GM12892 (cell line): ENCODE measurements around the gene HCLS1.

Experiments used
- DNase-seq: peaks from one replicate; pipeline ENCODE4 v3.0.0; 2011; ENCODE audit not compliant: insufficient read length
- FAIRE-seq: peaks from 2 replicates; lab custom pipeline; 2011; peaks lifted over from hg19 to GRCh38; lab: Jason Lieb, UNC
- POLR2A ChIP-seq: IDR thresholded peaks from 2 replicates; pipeline ENCODE4 v1.6.1; 2011; ENCODE audit warnings: low read depth, low read length, control low read depth
- POLR2AphosphoS5 ChIP-seq: IDR thresholded peaks from 2 replicates; pipeline ENCODE4 v1.6.1; 2011; ENCODE audit warnings: low read depth, low read length, control low read depth
- TAF1 ChIP-seq: IDR thresholded peaks from 2 replicates; pipeline ENCODE4 v1.6.1; 2011; ENCODE audit warnings: low read depth, mild to moderate bottlenecking, control low read depth, low read length, borderline replicate concordance

HCLS1 gene

DNA sequence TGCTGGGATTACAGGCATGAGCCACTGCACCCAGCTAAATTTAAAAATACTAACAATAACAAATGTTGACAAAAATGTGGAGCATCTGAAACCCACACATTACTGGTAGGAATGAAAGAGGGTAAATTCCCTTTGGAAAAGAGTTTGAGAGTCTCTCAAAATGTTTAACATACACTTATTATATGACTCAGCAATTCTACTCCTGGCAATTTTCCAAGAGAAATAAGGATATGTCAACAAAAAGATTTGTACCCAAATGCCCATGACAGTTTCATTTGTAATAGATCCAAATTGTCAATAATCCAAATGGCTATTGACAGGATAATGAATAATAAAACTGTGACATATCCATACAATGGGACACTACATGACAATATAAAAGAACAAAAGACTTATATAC, 9.0 kb downstream of the HCLS1 start:
- TF ChIP-seq TAF1: no peak
- no peak for TF ChIP-seq POLR2AphosphoS5
- FAIRE-seq (no peak), DNase-seq (no peak)

GRCh38 chr3:121649645-121650044, 11.1 kb downstream of the HCLS1 start:
- TF ChIP-seq POLR2A (no peak), POLR2AphosphoS5 (no peak), TAF1 (no peak)
- DNase-seq (no peak), FAIRE-seq (no peak)

DNA sequence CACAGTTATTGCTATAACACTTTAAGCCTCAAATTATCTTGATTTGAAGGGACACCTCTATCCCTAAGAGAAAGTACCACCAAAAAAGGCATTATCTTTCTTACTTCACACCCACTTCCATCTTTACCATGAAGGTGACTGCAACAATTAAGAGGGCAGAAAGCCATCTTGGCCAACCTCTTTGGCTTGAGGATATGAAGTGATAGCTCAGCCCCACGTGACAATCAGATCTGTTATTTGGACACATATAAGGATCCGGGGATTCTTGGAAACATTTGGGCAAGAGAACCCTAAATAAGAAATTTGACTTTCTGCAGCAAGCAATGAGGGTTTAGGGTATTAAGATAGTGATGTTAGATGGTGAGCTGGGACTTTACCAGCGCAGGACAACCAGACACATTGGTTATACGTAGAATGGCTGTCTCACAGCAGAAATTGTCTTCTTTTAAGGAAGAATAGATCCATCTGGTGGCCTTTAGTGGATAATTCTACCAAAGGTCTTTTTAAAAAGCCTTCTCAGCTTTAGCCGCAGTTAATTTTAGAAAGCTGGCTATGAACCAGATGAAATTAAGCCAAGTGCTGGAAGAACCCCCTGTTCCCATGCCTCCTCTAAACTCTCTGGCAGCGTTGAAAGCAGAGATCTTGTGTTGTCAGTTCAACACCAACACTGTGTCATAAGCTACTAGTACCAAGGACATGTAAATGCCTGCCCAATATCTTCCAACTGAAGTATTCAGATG, 12.3 kb downstream of the HCLS1 start:
- no peak for FAIRE-seq
- TF ChIP-seq POLR2AphosphoS5 (no peak), POLR2A (no peak)

DNA sequence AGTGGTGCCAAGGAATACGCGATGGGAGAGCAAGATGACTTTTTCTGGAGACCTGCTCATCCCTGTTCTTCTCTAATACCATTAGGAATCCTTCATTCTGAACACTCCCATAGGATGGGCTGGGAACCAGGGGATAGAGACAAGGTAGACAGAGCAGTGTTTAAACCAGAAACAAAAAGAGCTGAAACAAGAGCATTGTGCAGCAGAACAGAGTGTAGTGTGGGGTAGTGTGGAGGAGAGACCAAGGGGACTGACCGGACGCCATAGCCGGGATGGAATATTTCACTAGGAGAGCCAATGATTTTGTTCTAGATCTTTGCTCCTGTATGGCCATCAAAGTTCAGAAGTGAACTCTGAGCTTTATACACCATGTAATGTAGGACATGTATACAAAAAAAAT, 15.6 kb downstream of the HCLS1 start:
- DNase-seq (no peak), FAIRE-seq (no peak)
- TF ChIP-seq POLR2AphosphoS5 (no peak), TAF1 (no peak), POLR2A (no peak)

More for the DNA sequence above, 12.3 kb downstream of the HCLS1 start:
- no peak for DNase-seq

GRCh38 chr3:121642601-121643314, 17.9 kb downstream of the HCLS1 start:
- no peak for TF ChIP-seq POLR2AphosphoS5
- TF ChIP-seq POLR2A: no peak
- TF ChIP-seq TAF1: no peak
- DNase-seq (no peak), FAIRE-seq (no peak)

- TF ChIP-seq POLR2A (no peak), TAF1 (no peak), POLR2AphosphoS5 (no peak)
- DNase-seq: no peak
- FAIRE-seq: no peak
Observed at GRCh38 chr3:121641127-121641526, 19.6 kb downstream of the HCLS1 start.

DNA sequence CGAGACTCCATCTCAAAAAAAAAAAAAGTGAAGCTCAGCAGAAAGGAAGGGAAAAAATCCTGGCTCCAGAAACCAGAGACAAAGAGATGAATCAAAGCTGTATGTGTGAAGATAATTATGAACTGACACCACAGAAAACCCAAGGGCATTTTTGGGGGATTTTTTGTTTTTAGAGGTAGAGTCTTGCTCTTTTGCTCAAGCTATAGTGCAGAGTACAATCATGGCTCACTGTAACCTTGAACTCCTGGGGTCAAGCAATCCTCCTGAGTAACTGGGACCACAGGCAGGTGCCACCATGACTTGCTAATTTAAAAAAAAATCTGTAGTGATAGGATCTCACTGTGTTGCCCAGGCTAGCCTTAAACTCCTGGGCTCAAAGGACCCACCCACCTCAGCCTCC, 22.8 kb downstream of the HCLS1 start:
- TF ChIP-seq POLR2A (no peak), TAF1 (no peak), POLR2AphosphoS5 (no peak)
- no peak for DNase-seq
- FAIRE-seq: peak; percentile 14

GRCh38 chr3:121630355-121630754, 30.3 kb downstream of the HCLS1 start:
- no peak for TF ChIP-seq POLR2A
- no peak for TF ChIP-seq POLR2AphosphoS5
- no peak for TF ChIP-seq TAF1
- FAIRE-seq: peak; percentile 64

DNA sequence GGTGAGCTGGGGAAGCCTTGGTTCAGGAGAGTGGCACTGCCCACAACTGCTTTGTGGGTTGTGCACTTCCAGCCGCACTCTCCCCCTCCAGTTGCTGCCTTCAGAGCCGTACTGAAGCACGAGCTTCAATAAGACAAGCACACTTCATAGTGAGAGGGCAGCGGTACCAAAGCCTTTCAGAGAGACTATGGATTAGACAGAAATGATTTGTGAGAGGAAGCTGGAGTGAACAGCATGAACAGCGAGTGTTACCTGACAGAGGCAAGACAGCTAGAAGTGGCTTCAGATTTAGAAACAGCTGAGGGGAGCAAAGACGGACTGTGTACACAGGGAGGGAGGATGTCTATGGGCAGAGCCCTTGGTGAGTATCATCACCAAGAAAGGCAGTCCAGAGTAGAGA, 31.1 kb downstream of the HCLS1 start:
- DNase-seq: no peak
- FAIRE-seq: no peak
- TF ChIP-seq POLR2AphosphoS5 (no peak), POLR2A (no peak), TAF1 (no peak)

More at GRCh38 chr3:121630355-121630754, 30.3 kb downstream of the HCLS1 start:
- DNase-seq: no peak

DNA sequence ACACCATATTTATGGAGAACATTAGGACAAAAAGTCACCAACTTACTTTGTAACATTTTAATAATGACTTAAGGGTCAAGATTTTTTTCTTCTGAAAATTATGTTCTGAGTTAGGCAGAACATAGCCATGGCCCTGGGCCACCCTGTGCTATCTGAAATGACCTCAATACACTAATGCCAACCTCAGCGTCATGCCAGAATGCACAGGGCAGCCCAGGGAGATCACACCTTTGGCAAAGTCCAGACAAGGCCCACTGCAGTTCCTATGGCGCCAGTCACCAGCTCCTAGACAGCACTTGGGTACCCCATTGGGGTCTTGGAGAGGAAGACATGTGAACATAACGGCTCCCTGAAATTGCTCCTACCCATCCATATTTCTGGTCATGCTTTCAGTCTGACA, 33.1 kb downstream of the HCLS1 start:
- no peak for FAIRE-seq
- TF ChIP-seq POLR2A (no peak), TAF1 (no peak), POLR2AphosphoS5 (no peak)
- DNase-seq: no peak

GRCh38 chr3:121627211-121627610, 33.5 kb downstream of the HCLS1 start:
- FAIRE-seq (peak; percentile 44), DNase-seq (no peak)
- TF ChIP-seq POLR2AphosphoS5 (no peak), POLR2A (no peak), TAF1 (no peak)

- FAIRE-seq (no peak), DNase-seq (no peak)
- TF ChIP-seq POLR2A (no peak), TAF1 (no peak)
Observed at GRCh38 chr3:121626495-121626894, 34.2 kb downstream of the HCLS1 start.
